Naive thymus-derived CD4-positive, alpha-beta T cell (primary cell): Measurements from ENCODE around the gene C9orf50. TPM values are rescaled to one million over a fixed set of nuclear protein-coding genes. Genes with fewer than 3 reads are reported as not detected.
A peak's percentile ranks its signal among the peaks of the same experiment; 100 is the strongest.

Experiments used
- ATAC-seq: fragments of 150-1000 bp; cut with Tn5 transposase; 2 replicates; pipeline ENCODE4 v1.10.0; 2021; ENCODE audit warnings: mild to moderate bottlenecking, moderate library complexity
- CTCF ChIA-PET: fragments of 350-600 bp; sonication (Branson Sonifier 250); formaldehyde crosslinking; loops from one replicate; lab custom pipeline; 2021; ENCODE audit warnings: antibody characterized with exemption; lab: Charles Lee
- POLR2A ChIA-PET: fragments of 350-600 bp; sonication (Branson Sonifier 250); formaldehyde crosslinking; loops from one replicate; lab custom pipeline; 2021; ENCODE audit warnings: antibody characterized with exemption, inconsistent platforms; lab: Charles Lee
- DNase-seq, 9 donors: peaks; one replicate each; pipeline versions ENCODE4 v3.0.0 to v3.0.0-alpha.2; 2020 to 2022; ENCODE audit warnings: mixed read lengths in 1 of 9
- H3K27ac ChIP-seq: one replicate; pipeline ENCODE4 v1.7.0; 2013; ENCODE audit warnings: mild to moderate bottlenecking, low read depth, low read length, moderate library complexity
- H3K27me3 ChIP-seq, 2 donors: one replicate each; pipeline ENCODE4 v1.7.0; 2013; ENCODE audit warnings: low read length in 2 of 2, mild to moderate bottlenecking in 2 of 2, moderate library complexity in 2 of 2; ENCODE audit not compliant: control insufficient read depth in 2 of 2, insufficient read depth in 2 of 2
- H3K36me3 ChIP-seq, 3 experiments: 1 replicate in 2 of 3; 2 replicates in 1 of 3; pipeline ENCODE4 v1.7.0; 2013; ENCODE audit warnings: low read length in 3 of 3, mild to moderate bottlenecking in 3 of 3, moderate library complexity in 1 of 3; ENCODE audit not compliant: insufficient read depth in 3 of 3, control insufficient read depth in 2 of 3
- H3K4me1 ChIP-seq, 2 donors: one replicate each; pipeline ENCODE4 v1.7.0; 2013; ENCODE audit warnings: low read length in 2 of 2, mild to moderate bottlenecking in 2 of 2, moderate library complexity in 1 of 2; ENCODE audit not compliant: control insufficient read depth in 2 of 2, insufficient read depth in 2 of 2
- H3K4me3 ChIP-seq: 2 replicates; pipeline ENCODE4 v1.7.0; 2013; ENCODE audit warnings: mild to moderate bottlenecking, low read length
- H3K9me3 ChIP-seq, 3 experiments: 1 replicate in 2 of 3; 2 replicates in 1 of 3; pipeline ENCODE4 v1.7.0; 2013; ENCODE audit warnings: low read length in 3 of 3; ENCODE audit not compliant: control insufficient read depth in 2 of 3
- H3K27ac Mint-ChIP-seq, 9 donors: one replicate each; pipeline ENCODE4 v1.8.0; 2020 to 2022; ENCODE audit warnings: mixed read lengths in 9 of 9, mild to moderate bottlenecking in 8 of 9, moderate library complexity in 5 of 9, inconsistent platforms in 2 of 9
- H3K27me3 Mint-ChIP-seq, 5 donors: one replicate each; pipeline ENCODE4 v1.8.0; 2021 to 2022; ENCODE audit warnings: mixed read lengths in 5 of 5, mild to moderate bottlenecking in 1 of 5
- H3K36me3 Mint-ChIP-seq, 5 donors: one replicate each; pipeline ENCODE4 v1.8.0; 2020 to 2022; ENCODE audit warnings: mixed read lengths in 5 of 5, mild to moderate bottlenecking in 3 of 5, inconsistent platforms in 1 of 5
- H3K4me1 Mint-ChIP-seq, 7 donors: one replicate each; pipeline ENCODE4 v1.8.0; 2020 to 2022; ENCODE audit warnings: mixed read lengths in 7 of 7, mild to moderate bottlenecking in 3 of 7, inconsistent platforms in 1 of 7
- H3K4me3 Mint-ChIP-seq, 10 donors: one replicate each; pipeline ENCODE4 v1.8.0; 2020 to 2022; ENCODE audit warnings: mild to moderate bottlenecking in 10 of 10, mixed read lengths in 10 of 10, moderate library complexity in 6 of 10, inconsistent platforms in 2 of 10
- H3K9me3 Mint-ChIP-seq, 11 donors: one replicate each; pipeline ENCODE4 v1.8.0; 2020 to 2022; ENCODE audit warnings: mixed read lengths in 11 of 11, mild to moderate bottlenecking in 4 of 11, inconsistent platforms in 1 of 11, moderate library complexity in 1 of 11
- intact Hi-C, 2 donors: fragments of 100-400 bp; cut with micrococcal nuclease; formaldehyde crosslinking; loops; one replicate each; pipeline ENCODE4 v1.15.1; 2023
- polyA plus RNA-seq, 2 donors: library from polyadenylated mRNA; unstranded; fragments of 300-500 nt; fragmentation: Illumina TruSeq; gene quantifications; one replicate each; pipeline ENCODE4 v1.2.3, GENCODE V29; 2021
- total RNA-seq, 6 experiments: library from RNA in 5 of 6; stranded (reverse) in 5 of 6; gene quantifications; 1 replicate in 5 of 6; 2 replicates in 1 of 6; pipeline ENCODE4 v1.2.3 and lab custom pipeline; 2021 to 2026

C9orf50 gene
- total and polyA plus RNA-seq, 7 experiments from 2014 or later = not detected

GRCh38 chr9:129610473-129611306, 10.2 kb downstream of the C9orf50 start:
- DNase-seq (peak; percentile 53 to 79 (median 71)), ATAC-seq (peak; percentile 83)
- intact Hi-C loops = loop anchor here (1.0 to 2.0 kb wide), 12 partner anchors 14 to 479 kb away; partner anchors contain the start of gene IER5L (in 1 of the 2)
- H3K4me1 Mint-ChIP-seq = peaks cover 13 to 44% (median 30%) of the 10 kb centered on the region in 7 donors
- Histone ChIP-seq H3K4me1 (peaks cover 19 to 21% of the 10 kb centered on the region in 2 donors), H3K27me3 (no peaks in the 10 kb centered on the region), H3K9me3 (no peaks in the 10 kb centered on the region), H3K27ac (peak overlapping the region; percentile 17), H3K36me3 (no peaks in the 10 kb centered on the region), H3K4me3 (peak overlapping the region; percentile 52)
- no peaks in the 10 kb centered on the region for H3K36me3 Mint-ChIP-seq
- peak overlapping the region in 5 of 9 donors; percentile 62 to 85 (median 67) for H3K27ac Mint-ChIP-seq
- H3K9me3 Mint-ChIP-seq = no peaks in the 10 kb centered on the region
- H3K4me3 Mint-ChIP-seq = peak overlapping the region; percentile 57 to 96 (median 80)
- H3K27me3 Mint-ChIP-seq = peaks cover 0 to 4% (median 0%) of the 10 kb centered on the region in 5 donors
- CTCF ChIA-PET = interaction anchor here (0.5 to 3.0 kb wide), 13 partner anchors 10 to 480 kb away, joined by 3 to 23 read pairs (median 4); partner anchors contain the start of gene C9orf50
- POLR2A ChIA-PET = interaction anchor here (1.2 to 1.9 kb wide), 2 partner anchors 14 to 471 kb away, joined by 7 to 11 read pairs; no protein-coding TSS in a partner anchor

- H3K4me3 ChIP-seq = peak overlapping the region; percentile 52
- H3K36me3 Mint-ChIP-seq = no peaks in the 10 kb centered on the region
- no peaks in the 10 kb centered on the region for H3K9me3 Mint-ChIP-seq
- H3K36me3 ChIP-seq = no peaks in the 10 kb centered on the region
- POLR2A ChIA-PET = no interaction called here
- peaks cover 0 to 4% (median 0%) of the 10 kb centered on the region in 5 donors for H3K27me3 Mint-ChIP-seq
- H3K4me1 ChIP-seq = peaks cover 19 to 21% of the 10 kb centered on the region in 2 donors
- H3K27me3 ChIP-seq = no peaks in the 10 kb centered on the region
- DNase-seq (no peak), ATAC-seq (peak; percentile 2)
- H3K4me3 Mint-ChIP-seq = peak overlapping the region in 9 of 10 donors; percentile 18 to 96 (median 83)
- H3K9me3 ChIP-seq = no peaks in the 10 kb centered on the region
- peak overlapping the region in 4 of 9 donors; percentile 51 to 92 (median 90) for H3K27ac Mint-ChIP-seq
- H3K4me1 Mint-ChIP-seq = peaks cover 13 to 47% (median 30%) of the 10 kb centered on the region in 7 donors
- H3K27ac ChIP-seq = peak overlapping the region; percentile 15
- intact Hi-C loops = loop anchor here (1.0 to 2.0 kb wide), 10 partner anchors 121 to 479 kb away; partner anchors contain the start of gene IER5L (in 1 of the 2)
- CTCF ChIA-PET = no interaction called here
Observed at GRCh38 chr9:129610213-129610472, 10.8 kb downstream of the C9orf50 start.

GRCh38 chr9:129609486-129610212, 11.3 kb downstream of the C9orf50 start:
- no peaks in the 10 kb centered on the region for H3K9me3 Mint-ChIP-seq
- H3K4me3 ChIP-seq = no peak overlapping the region
- no peaks in the 10 kb centered on the region for H3K36me3 Mint-ChIP-seq
- H3K4me3 Mint-ChIP-seq = peak overlapping the region; percentile 78 to 98 (median 92)
- ATAC-seq (peak; percentile 72), DNase-seq (peak in 8 of 9 donors; percentile 40 to 60 (median 47))
- intact Hi-C loops = loop anchor here (1.0 to 5.0 kb wide), 13 partner anchors 42 to 478 kb away; partner anchors contain the start of gene IER5L (in 1 of the 2)
- peaks cover 23 to 24% of the 10 kb centered on the region in 2 donors for H3K4me1 ChIP-seq
- POLR2A ChIA-PET = interaction anchor here (1.3 to 2.1 kb wide), 5 partner anchors 287 to 528 kb away, joined by 3 to 12 read pairs (median 5); no protein-coding TSS in a partner anchor
- H3K4me1 Mint-ChIP-seq = peaks cover 16 to 50% (median 33%) of the 10 kb centered on the region in 7 donors
- peak overlapping the region; percentile 51 to 98 (median 92) for H3K27ac Mint-ChIP-seq
- H3K27me3 Mint-ChIP-seq = peaks cover 0 to 4% (median 0%) of the 10 kb centered on the region in 5 donors
- no peaks in the 10 kb centered on the region for H3K9me3 ChIP-seq
- no peaks in the 10 kb centered on the region for H3K27me3 ChIP-seq
- CTCF ChIA-PET = interaction anchor here (0.8 to 4.8 kb wide), 3 partner anchors 13 to 478 kb away, joined by 3 to 33 read pairs (median 7); no protein-coding TSS in a partner anchor
- H3K27ac ChIP-seq = no peak overlapping the region
- no peaks in the 10 kb centered on the region for H3K36me3 ChIP-seq

- H3K27ac Mint-ChIP-seq = peak overlapping the region in 7 of 9 donors; percentile 3 to 81 (median 67)
Observed at GRCh38 chr9:129608561-129609481, 12.1 kb downstream of the C9orf50 start.

GRCh38 chr9:129607027-129607387, 13.9 kb downstream of the C9orf50 start:
- peak overlapping the region in 1 of 10 donors; percentile 65 for H3K4me3 Mint-ChIP-seq
- Histone ChIP-seq H3K4me3 (no peak overlapping the region), H3K4me1 (peaks cover 25 to 28% of the 10 kb centered on the region in 2 donors)

More at GRCh38 chr9:129608561-129609481, 12.1 kb downstream of the C9orf50 start:
- no peak overlapping the region for H3K27ac ChIP-seq
- peaks cover 25 to 28% of the 10 kb centered on the region in 2 donors for H3K4me1 ChIP-seq
- no peaks in the 10 kb centered on the region for H3K36me3 Mint-ChIP-seq
- H3K9me3 Mint-ChIP-seq = no peaks in the 10 kb centered on the region
- ATAC-seq = no peak
- no peaks in the 10 kb centered on the region for H3K36me3 ChIP-seq
- H3K27me3 ChIP-seq = no peaks in the 10 kb centered on the region
- peaks cover 18 to 54% (median 37%) of the 10 kb centered on the region in 7 donors for H3K4me1 Mint-ChIP-seq
- H3K4me3 Mint-ChIP-seq = peak overlapping the region in 7 of 10 donors; percentile 13 to 96 (median 37)
- no peaks in the 10 kb centered on the region for H3K9me3 ChIP-seq
- H3K4me3 ChIP-seq = no peak overlapping the region
- peaks cover 0 to 4% (median 0%) of the 10 kb centered on the region in 5 donors for H3K27me3 Mint-ChIP-seq
- intact Hi-C loops = loop anchor here in 1 of 2 donors (5.0 kb wide), 3 partner anchors 42 to 287 kb away; no protein-coding TSS in a partner anchor
- POLR2A ChIA-PET = interaction anchor here (0.9 to 2.1 kb wide), 7 partner anchors 286 to 527 kb away, joined by 3 to 12 read pairs (median 4); no protein-coding TSS in a partner anchor
- CTCF ChIA-PET = interaction anchor here (0.8 to 4.8 kb wide), 6 partner anchors 12 to 477 kb away, joined by 3 to 33 read pairs (median 6); no protein-coding TSS in a partner anchor
- no peak for DNase-seq

More at GRCh38 chr9:129607027-129607387, 13.9 kb downstream of the C9orf50 start:
- H3K27me3 Mint-ChIP-seq = peaks cover 0 to 2% (median 0%) of the 10 kb centered on the region in 5 donors
- CTCF ChIA-PET = interaction anchor here (1.1 to 4.8 kb wide), 4 partner anchors 17 to 468 kb away, joined by 3 to 33 read pairs (median 5); no protein-coding TSS in a partner anchor
- peak overlapping the region in 6 of 9 donors; percentile 62 to 85 (median 75) for H3K27ac Mint-ChIP-seq
- H3K9me3 Mint-ChIP-seq = no peaks in the 10 kb centered on the region
- Histone ChIP-seq H3K36me3 (no peaks in the 10 kb centered on the region), H3K27ac (no peak overlapping the region), H3K9me3 (no peaks in the 10 kb centered on the region), H3K27me3 (no peaks in the 10 kb centered on the region)
- H3K4me1 Mint-ChIP-seq = peaks cover 18 to 69% (median 37%) of the 10 kb centered on the region in 7 donors
- no peaks in the 10 kb centered on the region for H3K36me3 Mint-ChIP-seq
- intact Hi-C loops = loop anchor here in 1 of 2 donors (5.0 kb wide), 3 partner anchors 40 to 285 kb away; no protein-coding TSS in a partner anchor
- POLR2A ChIA-PET = interaction anchor here (0.8 kb wide), 1 partner anchor 284 kb away, joined by 3 read pairs; no protein-coding TSS in a partner anchor
- ATAC-seq (no peak), DNase-seq (no peak)
